Dermis lymphatic vessel endothelial cell (primary cell): ENCODE data around the gene DMP1. TPM values are rescaled to one million over a fixed set of nuclear protein-coding genes. Genes with fewer than 3 reads are reported as not detected.

ENCODE experiments used
- total RNA-seq: library from RNA; depleted of rRNA; stranded (reverse); fragments of >200 nt; gene quantifications from 2 replicates; pipeline ENCODE4 v1.2.1, GENCODE V29; 2014

The DMP1 gene, protein sequence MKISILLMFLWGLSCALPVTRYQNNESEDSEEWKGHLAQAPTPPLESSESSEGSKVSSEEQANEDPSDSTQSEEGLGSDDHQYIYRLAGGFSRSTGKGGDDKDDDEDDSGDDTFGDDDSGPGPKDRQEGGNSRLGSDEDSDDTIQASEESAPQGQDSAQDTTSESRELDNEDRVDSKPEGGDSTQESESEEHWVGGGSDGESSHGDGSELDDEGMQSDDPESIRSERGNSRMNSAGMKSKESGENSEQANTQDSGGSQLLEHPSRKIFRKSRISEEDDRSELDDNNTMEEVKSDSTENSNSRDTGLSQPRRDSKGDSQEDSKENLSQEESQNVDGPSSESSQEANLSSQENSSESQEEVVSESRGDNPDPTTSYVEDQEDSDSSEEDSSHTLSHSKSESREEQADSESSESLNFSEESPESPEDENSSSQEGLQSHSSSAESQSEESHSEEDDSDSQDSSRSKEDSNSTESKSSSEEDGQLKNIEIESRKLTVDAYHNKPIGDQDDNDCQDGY
- total RNA-seq, result not detected in 2 replicates

GRCh38 chr4:87649980-87650379 lies at the start of gene DMP1:
DMP1 (plus strand) TSS chr4:87650280; CDS start chr4:87656493, 6,213 bp downstream.

GRCh38 chr4:87608229-87608628 lies 41.9 kb upstream of the DMP1 start, which contains the start of gene DSPP:
DSPP (plus strand) TSS chr4:87608529; CDS start chr4:87610909, 2,380 bp downstream.

Other genes starting within 250 kb of the DMP1 start
- gene NUDT9, start 227.7 kb upstream of the DMP1 start, total RNA-seq, result 15.4 and 17.2 TPM in 2 replicates
- gene SPARCL1, start 120.9 kb upstream of the DMP1 start, total RNA-seq, result 0.87 and 1.5 TPM in 2 replicates
- not detected in 2 replicates for gene DSPP, start 41.8 kb upstream of the DMP1 start, total RNA-seq
- gene IBSP, start 149.3 kb downstream of the DMP1 start, total RNA-seq, result not detected in 2 replicates
- not detected in 2 replicates for gene MEPE, start 182.7 kb downstream of the DMP1 start, total RNA-seq